ENCODE data around the gene SPDYE17.
"Not testable (repeated sequence)": the region's sequence is repeated elsewhere in the genome, so short reads cannot be mapped to it uniquely, and the experiment has no call there.

SPDYE17 gene

DNA sequence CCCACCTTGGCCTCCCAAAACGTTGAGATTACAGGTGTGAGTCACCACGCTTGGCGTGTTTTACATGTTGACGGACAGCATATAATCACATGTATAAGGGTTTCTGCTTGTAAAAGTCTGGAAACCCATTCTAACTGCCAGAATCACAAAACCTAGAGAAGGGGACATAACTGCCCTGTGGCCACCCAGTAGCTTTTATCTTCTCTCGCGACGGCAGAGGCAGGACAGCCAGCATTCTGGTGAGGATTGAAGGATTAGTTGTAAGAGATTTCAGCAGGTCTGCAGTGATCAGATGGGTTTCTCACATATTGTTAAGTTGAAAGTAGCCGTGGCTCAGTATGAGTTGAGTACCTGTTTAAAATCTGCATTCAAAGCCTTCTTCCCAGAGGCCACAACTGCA, 59.8 kb downstream of the SPDYE17 start:
- not testable (repeated sequence) for DNase-seq (ENCODE audit: low read depth in 3 of 3)
